Bronchial epithelial cell (primary cell): Measurements from ENCODE around the gene SNCAIP. TPM values are rescaled to one million over a fixed set of nuclear protein-coding genes. Genes with fewer than 3 reads are reported as not detected.

Experiments used
- DNase-seq: peaks from one replicate; pipeline ENCODE4 v3.0.0-alpha.2; 2010; ENCODE audit warnings: low read depth
- FAIRE-seq: peaks from 2 replicates; lab custom pipeline; 2011; peaks lifted over from hg19 to GRCh38; lab: Jason Lieb, UNC
- H3K27me3 ChIP-seq: 2 replicates; pipeline ENCODE4 v1.5.1; 2011; ENCODE audit warnings: low read length; ENCODE audit not compliant: control insufficient read depth, insufficient read depth
- H3K36me3 ChIP-seq: 2 replicates; pipeline ENCODE4 v1.5.1; 2011; ENCODE audit warnings: low read length; ENCODE audit not compliant: control insufficient read depth, insufficient read depth
- H3K4me3 ChIP-seq: 2 replicates; pipeline ENCODE4 v1.5.1; 2011; ENCODE audit warnings: mild to moderate bottlenecking, low read depth, low read length, control low read depth
- CTCF ChIP-seq: IDR thresholded peaks from 2 replicates; pipeline ENCODE4 v1.5.1; 2011; ENCODE audit warnings: mild to moderate bottlenecking, moderate library complexity, low read length, control low read depth, inconsistent platforms; ENCODE audit not compliant: insufficient read depth, severe bottlenecking
- total RNA-seq: library from RNA; depleted of rRNA; stranded (reverse); fragments of >200 nt; gene quantifications from 2 replicates; pipeline ENCODE4 v1.2.1, GENCODE V29; 2014

SNCAIP gene
- total RNA-seq, 1 donor from 2014 or later, result 0.26 TPM

- FAIRE-seq, result no peak
These were observed 135.0 kb downstream of the SNCAIP start for GRCh38 chr5:122447072-122447471.

GRCh38 chr5:122447879-122448278, 135.8 kb downstream of the SNCAIP start:
- DNase-seq, result no peak
- no peak for FAIRE-seq
- Histone ChIP-seq H3K27me3 (no peaks in the 10 kb centered on the region), H3K36me3 (no peaks in the 10 kb centered on the region), H3K4me3 (no peak overlapping the region)
- no peak for TF ChIP-seq CTCF

More at GRCh38 chr5:122447072-122447471, 135.0 kb downstream of the SNCAIP start:
- H3K36me3 ChIP-seq, result no peaks in the 10 kb centered on the region
- no peak for DNase-seq
- no peaks in the 10 kb centered on the region for H3K27me3 ChIP-seq
- H3K4me3 ChIP-seq, result no peak overlapping the region
- TF ChIP-seq CTCF, result no peak

GRCh38 chr5:122454541-122454940, 142.5 kb downstream of the SNCAIP start:
- FAIRE-seq (no peak), DNase-seq (no peak)
- no peaks in the 10 kb centered on the region for H3K27me3 ChIP-seq
- H3K36me3 ChIP-seq, result no peaks in the 10 kb centered on the region
- no peak overlapping the region for H3K4me3 ChIP-seq
- TF ChIP-seq CTCF, result no peak

- Histone ChIP-seq H3K36me3 (no peaks in the 10 kb centered on the region), H3K4me3 (no peak overlapping the region), H3K27me3 (no peaks in the 10 kb centered on the region)
- no peak for TF ChIP-seq CTCF
- DNase-seq, result no peak
- no peak for FAIRE-seq
These were observed 143.9 kb downstream of the SNCAIP start for GRCh38 chr5:122455939-122456338.

GRCh38 chr5:122457178-122457826, 145.3 kb downstream of the SNCAIP start:
- no peak for DNase-seq
- no peak overlapping the region for H3K4me3 ChIP-seq
- TF ChIP-seq CTCF, result no peak
- FAIRE-seq, result no peak
- no peaks in the 10 kb centered on the region for H3K27me3 ChIP-seq
- H3K36me3 ChIP-seq, result no peaks in the 10 kb centered on the region

GRCh38 chr5:122458278-122458872, 146.3 kb downstream of the SNCAIP start:
- Histone ChIP-seq H3K36me3 (no peaks in the 10 kb centered on the region), H3K4me3 (no peak overlapping the region), H3K27me3 (no peaks in the 10 kb centered on the region)
- peak; percentile 56 for TF ChIP-seq CTCF
- FAIRE-seq (no peak), DNase-seq (peak; percentile 45)
